ENCODE data around the gene LRRC45.
"Not testable (repeated sequence)": the region's sequence is repeated elsewhere in the genome, so short reads cannot be mapped to it uniquely, and the experiment has no call there.

DNA sequence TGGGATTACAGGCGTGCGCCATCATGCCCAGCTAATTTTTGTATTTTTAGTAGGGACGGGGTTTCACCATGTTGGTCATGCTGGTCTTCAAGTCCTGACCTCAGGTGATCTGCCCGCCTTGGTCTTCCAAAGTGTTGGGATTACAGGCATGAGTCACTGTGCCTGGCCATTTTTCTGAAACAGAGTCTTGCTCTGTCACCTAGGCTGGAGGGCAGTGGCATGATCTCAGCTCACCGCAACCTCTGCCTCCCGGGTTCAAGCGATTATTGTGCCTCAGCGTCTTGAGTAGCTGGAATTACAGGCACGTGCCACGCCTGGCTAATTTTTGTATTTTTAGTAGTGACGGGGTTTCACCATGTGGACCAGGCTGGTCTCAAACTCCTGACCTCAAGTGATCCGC is 41.6 kb upstream of the LRRC45 start:
- TF ChIP-seq CTCF, POLR2A (IDR thresholded peaks at IDR 0.05): not testable (repeated sequence)
